GM23338 (cell line): ENCODE results near the gene USP20.

Source experiments
- CREB1 ChIP-seq: fragments of 250-450 bp; sonication (Bioruptor Pico); IDR thresholded peaks from 2 replicates; pipeline ENCODE4 v1.5.0; 2020; ENCODE audit warnings: low read depth, mild to moderate bottlenecking, moderate library complexity
- ETS1 ChIP-seq: IDR thresholded peaks from 2 replicates; pipeline ENCODE4 v1.6.1; 2016; ENCODE audit warnings: antibody characterized with exemption
- EZH2 ChIP-seq: fragments of 200-600 bp; sonication (generic); IDR thresholded peaks from one replicate; pipeline ENCODE4 v1.8.0; 2017; ENCODE audit warnings: antibody characterized with exemption, mild to moderate bottlenecking, low read depth; ENCODE audit not compliant: unreplicated experiment
- JUNB ChIP-seq: IDR thresholded peaks from one replicate; pipeline ENCODE4 v1.6.1; 2016; ENCODE audit warnings: antibody characterized with exemption; ENCODE audit not compliant: unreplicated experiment
- POLR2AphosphoS5 ChIP-seq: IDR thresholded peaks from 2 replicates; pipeline ENCODE4 v1.6.1; 2016; ENCODE audit warnings: antibody characterized with exemption, low read depth
- REST ChIP-seq: IDR thresholded peaks from one replicate; pipeline ENCODE4 v1.6.1; 2018; ENCODE audit warnings: antibody characterized with exemption; ENCODE audit not compliant: unreplicated experiment
- STAT1 ChIP-seq: IDR thresholded peaks from one replicate; pipeline ENCODE4 v1.6.1; 2016; ENCODE audit warnings: antibody characterized with exemption; ENCODE audit not compliant: unreplicated experiment
- ZNF114 ChIP-seq: fragments of 250-450 bp; sonication (Bioruptor Pico); IDR thresholded peaks from 2 replicates; pipeline ENCODE4 v1.5.0; 2020; ENCODE audit warnings: mild to moderate bottlenecking, moderate library complexity
- ZNF331 ChIP-seq: fragments of 250-450 bp; sonication (Bioruptor Pico); IDR thresholded peaks from 2 replicates; pipeline ENCODE4 v1.5.0; 2020; ENCODE audit warnings: low read depth, mild to moderate bottlenecking, moderate library complexity
- TF ChIP-seq, protein P1 (sequence below), 2 experiments: fragments of 200-600 bp in 1 of 2; sonication (generic) in 1 of 2; conservative IDR thresholded peaks; 2 replicates each; pipeline versions ENCODE4 v1.5.1 to v1.6.1; 2016 to 2017; ENCODE audit warnings: antibody characterized with exemption in 2 of 2, low read depth in 2 of 2, mild to moderate bottlenecking in 2 of 2, moderate library complexity in 1 of 2

DNA sequence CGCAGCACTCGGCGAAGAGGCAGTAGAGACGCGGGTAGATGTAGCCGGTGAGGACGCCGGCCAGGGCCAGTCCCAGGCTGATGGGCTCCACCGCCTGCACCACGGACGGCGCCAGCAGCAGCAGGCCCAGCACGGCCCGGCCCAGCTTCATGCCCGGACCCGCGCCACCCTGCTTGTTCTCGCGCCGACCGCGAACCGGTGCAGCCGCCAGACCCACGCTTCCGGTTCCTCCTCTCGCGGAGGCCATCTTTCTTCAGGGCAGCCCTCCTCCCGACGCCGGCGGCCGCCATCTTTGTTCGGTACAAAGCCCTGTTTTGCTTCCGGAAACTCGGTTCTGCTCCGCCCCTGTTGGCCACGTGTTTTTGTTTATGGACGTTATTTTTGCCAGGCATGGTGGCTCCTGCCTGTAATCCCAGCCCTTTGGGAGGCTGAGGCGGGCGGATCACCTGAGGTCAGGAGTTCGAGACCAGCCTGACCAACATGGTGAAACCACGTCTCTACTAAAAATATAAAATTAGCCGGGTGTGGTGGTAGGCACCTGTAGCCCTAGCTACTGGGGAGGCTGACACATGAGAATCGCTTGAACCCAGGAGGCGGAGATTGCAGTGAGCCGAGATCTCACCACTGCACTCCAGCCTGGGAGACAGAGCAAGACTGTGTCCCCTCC, 11.2 kb upstream of the USP20 start, which contains the start of gene TOR1A:
- TF ChIP-seq JUNB (no peak), POLR2AphosphoS5 (peak; percentile 92), REST (no peak), ETS1 (peak; percentile 93), EZH2 (no peak), CREB1 (peak; percentile 55), STAT1 (no peak), ZNF331 (no peak), ZNF114 (CRISPR knock-in tag) (peak; percentile 50; the same call in 1 of the 2 replicates)
- TF ChIP-seq, protein P1, sequence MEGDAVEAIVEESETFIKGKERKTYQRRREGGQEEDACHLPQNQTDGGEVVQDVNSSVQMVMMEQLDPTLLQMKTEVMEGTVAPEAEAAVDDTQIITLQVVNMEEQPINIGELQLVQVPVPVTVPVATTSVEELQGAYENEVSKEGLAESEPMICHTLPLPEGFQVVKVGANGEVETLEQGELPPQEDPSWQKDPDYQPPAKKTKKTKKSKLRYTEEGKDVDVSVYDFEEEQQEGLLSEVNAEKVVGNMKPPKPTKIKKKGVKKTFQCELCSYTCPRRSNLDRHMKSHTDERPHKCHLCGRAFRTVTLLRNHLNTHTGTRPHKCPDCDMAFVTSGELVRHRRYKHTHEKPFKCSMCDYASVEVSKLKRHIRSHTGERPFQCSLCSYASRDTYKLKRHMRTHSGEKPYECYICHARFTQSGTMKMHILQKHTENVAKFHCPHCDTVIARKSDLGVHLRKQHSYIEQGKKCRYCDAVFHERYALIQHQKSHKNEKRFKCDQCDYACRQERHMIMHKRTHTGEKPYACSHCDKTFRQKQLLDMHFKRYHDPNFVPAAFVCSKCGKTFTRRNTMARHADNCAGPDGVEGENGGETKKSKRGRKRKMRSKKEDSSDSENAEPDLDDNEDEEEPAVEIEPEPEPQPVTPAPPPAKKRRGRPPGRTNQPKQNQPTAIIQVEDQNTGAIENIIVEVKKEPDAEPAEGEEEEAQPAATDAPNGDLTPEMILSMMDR (conservative IDR thresholded peaks at IDR 0.05; ENCODE audit: low read depth in 2 of 2) = no peak
